GM13977 (cell line): ENCODE data around the gene PTPRK.

ENCODE experiments used
- DNase-seq: peaks from one replicate; pipeline ENCODE4 v3.0.0; 2012; ENCODE audit warnings: low spot score
- in situ Hi-C: fragments of 300-500 bp; cut with MboI; formaldehyde crosslinking; loops from one replicate; pipeline ENCODE4 v1.12.0; 2022; ENCODE audit warnings: low sequenced_read_pairs, low pct_unique_long_range_greater_than_20kb, mixed read lengths, inconsistent platforms; ENCODE audit not compliant: unreplicated experiment
- TF ChIP-seq, protein P1 (sequence below): IDR thresholded peaks from 2 replicates; pipeline ENCODE4 v1.5.1; 2012; ENCODE audit warnings: mild to moderate bottlenecking, control low read depth; ENCODE audit not compliant: insufficient read depth; ENCODE audit errors: extremely low read depth, missing control alignments

The PTPRK gene

GRCh38 chr6:128276311-128276710 is 244.1 kb downstream of the PTPRK start:
- TF ChIP-seq, protein P1, sequence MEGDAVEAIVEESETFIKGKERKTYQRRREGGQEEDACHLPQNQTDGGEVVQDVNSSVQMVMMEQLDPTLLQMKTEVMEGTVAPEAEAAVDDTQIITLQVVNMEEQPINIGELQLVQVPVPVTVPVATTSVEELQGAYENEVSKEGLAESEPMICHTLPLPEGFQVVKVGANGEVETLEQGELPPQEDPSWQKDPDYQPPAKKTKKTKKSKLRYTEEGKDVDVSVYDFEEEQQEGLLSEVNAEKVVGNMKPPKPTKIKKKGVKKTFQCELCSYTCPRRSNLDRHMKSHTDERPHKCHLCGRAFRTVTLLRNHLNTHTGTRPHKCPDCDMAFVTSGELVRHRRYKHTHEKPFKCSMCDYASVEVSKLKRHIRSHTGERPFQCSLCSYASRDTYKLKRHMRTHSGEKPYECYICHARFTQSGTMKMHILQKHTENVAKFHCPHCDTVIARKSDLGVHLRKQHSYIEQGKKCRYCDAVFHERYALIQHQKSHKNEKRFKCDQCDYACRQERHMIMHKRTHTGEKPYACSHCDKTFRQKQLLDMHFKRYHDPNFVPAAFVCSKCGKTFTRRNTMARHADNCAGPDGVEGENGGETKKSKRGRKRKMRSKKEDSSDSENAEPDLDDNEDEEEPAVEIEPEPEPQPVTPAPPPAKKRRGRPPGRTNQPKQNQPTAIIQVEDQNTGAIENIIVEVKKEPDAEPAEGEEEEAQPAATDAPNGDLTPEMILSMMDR: no peak
- in situ Hi-C loops: no loop called here
- DNase-seq: no peak

DNA sequence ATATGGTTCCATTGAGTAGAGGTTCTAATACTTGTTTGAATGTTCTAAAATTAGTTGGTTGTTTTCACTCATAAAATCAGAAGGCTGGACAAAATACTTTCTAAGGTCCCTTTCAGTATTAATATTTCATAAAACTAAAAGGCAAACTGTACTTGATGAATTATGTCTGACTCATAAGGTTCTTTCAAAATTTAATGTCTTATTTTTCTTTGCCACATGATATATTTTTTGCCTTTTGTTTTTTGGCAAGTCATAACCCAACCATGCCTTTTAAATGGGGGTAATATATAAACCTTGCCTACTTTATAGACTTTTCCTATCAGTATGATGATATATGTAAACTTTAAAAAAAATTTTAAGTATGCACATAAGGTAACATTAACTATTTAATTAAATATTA is 244.7 kb downstream of the PTPRK start:
- DNase-seq: no peak
- in situ Hi-C loops: no loop called here

DNA sequence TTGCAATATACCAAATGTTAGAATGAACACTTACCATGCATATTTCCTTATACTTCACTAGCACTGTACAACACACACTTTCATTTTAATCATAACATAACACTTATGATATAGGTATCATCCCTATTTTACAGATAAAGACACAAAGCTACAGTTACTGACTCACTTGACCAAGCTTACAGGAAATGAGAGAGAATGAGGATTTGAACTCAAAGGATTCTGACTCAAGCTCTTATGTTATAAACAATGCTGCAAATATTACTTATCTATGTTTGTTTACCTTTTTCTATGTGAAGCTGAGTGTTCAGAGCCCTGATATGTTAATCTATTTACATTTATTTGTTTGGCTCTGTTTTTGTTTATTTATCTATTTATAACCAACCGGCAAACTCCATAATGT is 245.4 kb downstream of the PTPRK start:
- TF ChIP-seq, protein P1: no peak
- no peak for DNase-seq
- in situ Hi-C loops: no loop called here

More for the DNA sequence above, 244.7 kb downstream of the PTPRK start:
- TF ChIP-seq, protein P1: no peak

DNA sequence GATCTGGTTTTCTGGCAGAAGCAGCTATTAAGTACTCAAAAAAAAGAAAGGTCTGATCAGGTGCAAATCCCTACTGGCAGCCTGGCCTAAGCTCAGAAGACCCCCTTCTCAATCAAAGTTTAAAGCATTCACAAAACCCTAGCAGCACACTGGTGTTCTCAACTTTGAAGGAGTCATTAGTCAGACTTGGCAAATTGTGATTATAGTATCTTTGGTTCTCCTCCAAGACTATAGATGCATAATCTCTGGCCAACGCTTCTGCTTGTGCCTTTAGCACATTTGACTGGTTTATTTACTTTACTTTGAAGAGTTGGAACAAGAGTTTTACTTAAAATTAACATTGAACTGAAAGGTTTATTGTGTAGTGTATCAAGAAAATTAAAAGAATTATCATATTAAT is 248.9 kb downstream of the PTPRK start:
- TF ChIP-seq, protein P1: no peak
- DNase-seq: no peak
- in situ Hi-C loops: no loop called here

GRCh38 chr6:128271011-128271410 is 249.4 kb downstream of the PTPRK start:
- no peak for DNase-seq
- TF ChIP-seq, protein P1: no peak
- in situ Hi-C loops: no loop called here

DNA sequence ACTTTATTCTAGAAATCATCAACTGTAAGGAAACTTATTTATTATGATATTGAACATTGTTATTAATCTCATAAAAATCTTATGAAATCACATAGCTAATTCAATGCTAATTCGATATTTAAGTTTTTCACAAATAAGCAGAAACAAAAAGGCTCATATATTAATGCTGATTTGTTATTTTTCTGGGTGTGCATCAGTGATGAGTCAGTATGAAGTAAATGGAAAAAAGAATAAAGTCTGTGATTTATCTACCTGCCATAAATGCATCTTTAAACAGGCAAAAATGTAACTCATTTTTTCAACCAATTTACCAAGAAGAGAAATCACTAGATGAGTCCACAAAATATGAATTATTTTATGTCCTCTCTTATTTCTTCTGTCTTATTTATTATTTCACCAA is 253.5 kb downstream of the PTPRK start:
- in situ Hi-C loops: no loop called here
- DNase-seq: no peak
- TF ChIP-seq, protein P1: no peak

DNA sequence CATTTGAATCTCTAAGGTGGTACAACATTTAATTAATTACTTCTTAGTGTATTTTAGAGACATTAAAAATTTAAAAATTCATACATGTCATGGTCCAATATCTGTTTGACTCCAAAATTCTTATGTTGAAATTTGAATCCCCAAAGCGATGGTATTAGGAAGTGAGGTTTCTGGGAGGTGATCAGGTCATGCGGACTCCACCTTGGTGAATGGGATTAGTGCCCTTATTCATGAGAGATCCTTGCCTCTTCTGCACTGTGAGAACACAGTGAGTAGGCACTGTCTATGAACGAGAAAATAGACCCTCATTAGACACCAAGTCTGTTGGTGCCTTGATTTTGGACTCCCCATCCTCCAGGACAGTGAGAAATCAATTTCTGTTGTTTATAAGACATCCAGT is 254.7 kb downstream of the PTPRK start:
- in situ Hi-C loops: no loop called here

More for the DNA sequence above, 254.7 kb downstream of the PTPRK start:
- TF ChIP-seq, protein P1: no peak
- no peak for DNase-seq
